HEK293 (cell line): Measurements from ENCODE around the gene RSRC2.

Source experiments
- CTCF ChIA-PET: fragments of 350-600 bp; formaldehyde crosslinking; extraction: SDS; loops from one replicate; lab custom pipeline; 2021; ENCODE audit warnings: antibody characterized with exemption; lab: Yijun Ruan, JAX
- POLR2A ChIA-PET: fragments of 300-600 bp; formaldehyde crosslinking; extraction: SDS; loops from one replicate; lab custom pipeline; 2020; ENCODE audit warnings: antibody characterized with exemption, inconsistent platforms; lab: Yijun Ruan, JAX
- H3K27ac ChIP-seq: fragments of 200-500 bp; sonication (Bioruptor generic); 2 replicates; pipeline ENCODE4 v1.5.1; 2014; ENCODE audit warnings: low read depth, low read length, control low read depth, inconsistent platforms; ENCODE audit errors: extremely low read depth
- H3K36me3 ChIP-seq, 2 experiments: fragments of 200-500 bp in 1 of 2; sonication (Bioruptor generic) in 1 of 2; 1 replicate in 1 of 2; 2 replicates in 1 of 2; pipeline ENCODE4 v1.5.1; 2014 to 2017; ENCODE audit warnings: inconsistent platforms in 2 of 2, low read length in 2 of 2; ENCODE audit not compliant: control insufficient read depth in 2 of 2, insufficient read depth in 1 of 2
- H3K4me1 ChIP-seq: fragments of 200-500 bp; sonication (Bioruptor generic); 2 replicates; pipeline ENCODE4 v1.5.1; 2014; ENCODE audit warnings: mild to moderate bottlenecking, low read length, inconsistent platforms; ENCODE audit not compliant: control insufficient read depth, insufficient read depth
- H3K4me3 ChIP-seq: 2 replicates; pipeline ENCODE4 v1.5.1; 2011; ENCODE audit warnings: low read depth, mild to moderate bottlenecking, control low read depth, low read length, moderate library complexity
- H3K9me3 ChIP-seq: fragments of 200-500 bp; sonication (Bioruptor generic); 2 replicates; pipeline ENCODE4 v1.5.1; 2014; ENCODE audit warnings: low read depth, low read length, inconsistent platforms; ENCODE audit not compliant: control insufficient read depth, insufficient read depth
- ELK4 ChIP-seq: IDR thresholded peaks from 2 replicates; pipeline ENCODE4 v1.6.1; 2011; ENCODE audit warnings: mild to moderate bottlenecking, low read depth, low read length, borderline replicate concordance
- HOXC10 ChIP-seq: sonication (generic); formaldehyde crosslinking; IDR thresholded peaks from 2 replicates; pipeline ENCODE4 v1.8.1; 2023; ENCODE audit warnings: mild to moderate bottlenecking, missing genetic modification reagents
- PRDM2 ChIP-seq: fragments of 450-650 bp; formaldehyde crosslinking; IDR thresholded peaks from 2 replicates; pipeline ENCODE4 v1.5.1; 2016; ENCODE audit warnings: missing biosample characterization, missing genetic modification characterization, borderline replicate concordance
- PRDM4 ChIP-seq: fragments of 450-650 bp; formaldehyde crosslinking; IDR thresholded peaks from 2 replicates; pipeline ENCODE4 v1.5.1; 2017; ENCODE audit warnings: missing biosample characterization, missing genetic modification characterization
- SCRT1 ChIP-seq: fragments of 450-650 bp; formaldehyde crosslinking; IDR thresholded peaks from 2 replicates; pipeline ENCODE4 v1.5.1; 2016; ENCODE audit warnings: missing biosample characterization, missing genetic modification characterization, borderline replicate concordance
- ZFP41 ChIP-seq: fragments of 450-650 bp; formaldehyde crosslinking; IDR thresholded peaks from 2 replicates; pipeline ENCODE4 v1.5.1; 2016; ENCODE audit warnings: missing biosample characterization, missing genetic modification characterization, borderline replicate concordance
- ZIC2 ChIP-seq: fragments of 450-650 bp; formaldehyde crosslinking; IDR thresholded peaks from 2 replicates; pipeline ENCODE4 v1.5.1; 2016; ENCODE audit warnings: missing biosample characterization, missing genetic modification characterization
- ZNF202 ChIP-seq: fragments of 450-650 bp; formaldehyde crosslinking; IDR thresholded peaks from 2 replicates; pipeline ENCODE4 v1.5.1; 2016; ENCODE audit warnings: missing biosample characterization, missing genetic modification characterization, borderline replicate concordance
- ZNF37A ChIP-seq: fragments of 450-650 bp; IDR thresholded peaks from 2 replicates; pipeline ENCODE4 v1.5.1; 2018; ENCODE audit warnings: missing biosample characterization, missing genetic modification characterization
- ZNF391 ChIP-seq: fragments of 450-650 bp; formaldehyde crosslinking; IDR thresholded peaks from 2 replicates; pipeline ENCODE4 v1.5.1; 2016; ENCODE audit warnings: low read depth, missing biosample characterization, missing genetic modification characterization, borderline replicate concordance
- ZNF423 ChIP-seq: fragments of 450-650 bp; formaldehyde crosslinking; IDR thresholded peaks from 2 replicates; pipeline ENCODE4 v1.5.1; 2016; ENCODE audit warnings: missing biosample characterization, missing genetic modification characterization
- ZNF530 ChIP-seq: fragments of 450-650 bp; formaldehyde crosslinking; IDR thresholded peaks from 2 replicates; pipeline ENCODE4 v1.5.1; 2016; ENCODE audit warnings: low read depth, missing biosample characterization, missing genetic modification characterization
- ZNF555 ChIP-seq: fragments of 450-650 bp; formaldehyde crosslinking; conservative IDR thresholded peaks from 2 replicates; pipeline ENCODE4 v1.5.1; 2017; ENCODE audit warnings: missing biosample characterization, mild to moderate bottlenecking, missing genetic modification characterization, inconsistent platforms
- ZNF629 ChIP-seq: fragments of 450-650 bp; formaldehyde crosslinking; IDR thresholded peaks from 2 replicates; pipeline ENCODE4 v1.5.1; 2017; ENCODE audit warnings: missing biosample characterization, missing genetic modification characterization
- ZNF660 ChIP-seq: fragments of 450-650 bp; IDR thresholded peaks from 2 replicates; pipeline ENCODE4 v1.5.1; 2018; ENCODE audit warnings: missing biosample characterization, mild to moderate bottlenecking, missing genetic modification characterization
- ZNF670 ChIP-seq: fragments of 450-650 bp; formaldehyde crosslinking; IDR thresholded peaks from 2 replicates; pipeline ENCODE4 v1.5.1; 2016; ENCODE audit warnings: missing biosample characterization, missing genetic modification characterization, low read depth
- TF ChIP-seq, protein P1 (sequence below): fragments of 450-650 bp; formaldehyde crosslinking; IDR thresholded peaks from 2 replicates; pipeline ENCODE4 v1.5.1; 2016; ENCODE audit warnings: missing biosample characterization, missing genetic modification characterization
- TF ChIP-seq, protein P2 (sequence below): fragments of 450-650 bp; formaldehyde crosslinking; IDR thresholded peaks from 2 replicates; pipeline ENCODE4 v1.5.1; 2016; ENCODE audit warnings: missing biosample characterization, missing genetic modification characterization

The RSRC2 gene

GRCh38 chr12:122533856-122534255 lies 7.1 kb upstream of the RSRC2 start:
- ChIA-PET CTCF (no interaction called here), POLR2A (no interaction called here)
- Histone ChIP-seq H3K4me3 (no peak overlapping the region), H3K4me1 (no peaks in the 10 kb centered on the region), H3K9me3 (no peaks in the 10 kb centered on the region), H3K36me3 (peaks cover 68 to 78% of the 10 kb centered on the region in 2 experiments), H3K27ac (no peak overlapping the region)
- TF ChIP-seq HOXC10 (CRISPR knock-in tag) (no peak), ELK4 (no peak), ZNF423 (tag by site-specific recombination) (no peak), PRDM4 (tag by site-specific recombination) (no peak), ZNF555 (tag by site-specific recombination) (no peak), ZNF629 (tag by site-specific recombination) (no peak), ZIC2 (tag by site-specific recombination) (no peak), SCRT1 (tag by site-specific recombination) (no peak), PRDM2 (tag by site-specific recombination) (no peak), ZNF530 (tag by site-specific recombination) (no peak), ZNF391 (tag by site-specific recombination) (no peak), ZFP41 (no peak), ZNF37A (tag by site-specific recombination) (no peak), ZNF660 (tag by site-specific recombination) (no peak), ZNF670 (tag by site-specific recombination) (no peak), ZNF202 (no peak)
- TF ChIP-seq, protein P1, sequence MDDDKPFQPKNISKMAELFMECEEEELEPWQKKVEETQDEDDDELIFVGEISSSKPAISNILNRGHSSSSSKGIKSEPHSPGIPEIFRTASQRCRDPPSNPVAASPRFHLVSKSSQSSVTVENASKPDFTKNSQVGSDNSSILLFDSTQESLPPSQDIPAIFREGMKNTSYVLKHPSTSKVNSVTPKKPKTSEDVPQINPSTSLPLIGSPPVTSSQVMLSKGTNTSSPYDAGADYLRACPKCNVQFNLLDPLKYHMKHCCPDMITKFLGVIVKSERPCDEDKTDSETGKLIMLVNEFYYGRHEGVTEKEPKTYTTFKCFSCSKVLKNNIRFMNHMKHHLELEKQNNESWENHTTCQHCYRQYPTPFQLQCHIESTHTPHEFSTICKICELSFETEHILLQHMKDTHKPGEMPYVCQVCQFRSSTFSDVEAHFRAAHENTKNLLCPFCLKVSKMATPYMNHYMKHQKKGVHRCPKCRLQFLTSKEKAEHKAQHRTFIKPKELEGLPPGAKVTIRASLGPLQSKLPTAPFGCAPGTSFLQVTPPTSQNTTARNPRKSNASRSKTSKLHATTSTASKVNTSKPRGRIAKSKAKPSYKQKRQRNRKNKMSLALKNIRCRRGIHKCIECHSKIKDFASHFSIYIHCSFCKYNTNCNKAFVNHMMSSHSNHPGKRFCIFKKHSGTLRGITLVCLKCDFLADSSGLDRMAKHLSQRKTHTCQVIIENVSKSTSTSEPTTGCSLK (tag by site-specific recombination), result no peak
- TF ChIP-seq, protein P2, sequence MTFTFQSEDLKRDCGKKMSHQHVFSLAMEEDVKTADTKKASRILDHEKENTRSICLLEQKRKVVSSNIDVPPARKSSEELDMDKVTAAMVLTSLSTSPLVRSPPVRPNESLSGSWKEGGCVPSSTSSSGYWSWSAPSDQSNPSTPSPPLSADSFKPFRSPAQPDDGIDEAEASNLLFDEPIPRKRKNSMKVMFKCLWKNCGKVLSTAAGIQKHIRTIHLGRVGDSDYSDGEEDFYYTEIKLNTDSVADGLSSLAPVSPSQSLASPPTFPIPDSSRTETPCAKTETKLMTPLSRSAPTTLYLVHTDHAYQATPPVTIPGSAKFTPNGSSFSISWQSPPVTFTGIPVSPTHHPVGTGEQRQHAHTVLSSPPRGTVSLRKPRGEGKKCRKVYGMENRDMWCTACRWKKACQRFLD (tag by site-specific recombination), result no peak
